A549 (cell line): Measurements from ENCODE around the gene CCL14. TPM values are rescaled to one million over a fixed set of nuclear protein-coding genes. Genes with fewer than 3 reads are reported as not detected.
"Not testable (repeated sequence)": the region's sequence is repeated elsewhere in the genome, so short reads cannot be mapped to it uniquely, and the experiment has no call there.

Experiments
- ATAC-seq, 2 experiments: fragments of 200-7000 bp in 1 of 2; fragments of >200 bp in 1 of 2; cut with Nextera tagmentation in 1 of 2; cut with Tn5 transposase in 1 of 2; 3 replicates each; pipeline versions ENCODE4 v1.8.0 to v1.9.1; 2018 to 2020; ENCODE audit warnings: mild to moderate bottlenecking in 1 of 2, moderate library complexity in 1 of 2
- CTCF ChIA-PET: fragments of 300-600 bp; sonication (Branson Sonifier 250); formaldehyde crosslinking; extraction: SDS; loops from one replicate; lab custom pipeline; 2021; ENCODE audit warnings: antibody characterized with exemption, inconsistent platforms; lab: Yijun Ruan, JAX
- POLR2A ChIA-PET: fragments of 350-600 bp; formaldehyde crosslinking; extraction: SDS; loops from one replicate; lab custom pipeline; 2021; ENCODE audit warnings: antibody characterized with exemption, inconsistent platforms; lab: Yijun Ruan, JAX
- DNase-seq, 2 experiments: peaks; one replicate each; pipeline versions ENCODE4 v3.0.0 to v3.0.0-alpha.2; 2011 to 2016; ENCODE audit warnings: low read depth in 1 of 2, low spot score in 1 of 2
- FAIRE-seq: peaks from 2 replicates; lab custom pipeline; 2011; peaks lifted over from hg19 to GRCh38; lab: Jason Lieb, UNC
- H3K27ac ChIP-seq, 2 experiments: fragments of >200 bp; sonication (Bioruptor Twin); formaldehyde crosslinking; 3 replicates each; pipeline ENCODE4 v1.5.1; 2016 to 2017
- H3K4me1 ChIP-seq: fragments of >200 bp; sonication (Bioruptor Twin); formaldehyde crosslinking; 3 replicates; pipeline ENCODE4 v1.6.1; 2016
- H3K4me2 ChIP-seq: fragments of >200 bp; sonication (Bioruptor Twin); formaldehyde crosslinking; 3 replicates; pipeline ENCODE4 v1.6.1; 2016
- H3K4me3 ChIP-seq: fragments of >200 bp; sonication (Bioruptor Twin); formaldehyde crosslinking; 3 replicates; pipeline ENCODE4 v1.5.1; 2016
- H3K9me3 ChIP-seq: fragments of >200 bp; sonication (Bioruptor Twin); formaldehyde crosslinking; 3 replicates; pipeline ENCODE4 v1.6.1; 2016
- ATOH8 ChIP-seq: fragments of 250-450 bp; sonication (Bioruptor Pico); IDR thresholded peaks from 2 replicates; pipeline ENCODE4 v1.5.0; 2020; ENCODE audit warnings: low read depth, mild to moderate bottlenecking, moderate library complexity
- BCL3 ChIP-seq: fragments of >200 bp; sonication (Bioruptor Twin); formaldehyde crosslinking; IDR thresholded peaks from 3 replicates; pipeline ENCODE4 v1.6.1; 2016
- CEBPB ChIP-seq, 2 experiments: fragments of >200 bp in 1 of 2; sonication (Bioruptor Twin) in 1 of 2; formaldehyde crosslinking in 1 of 2; IDR thresholded peaks; 2 replicates each; pipeline ENCODE4 v1.6.1; 2012 to 2016
- E2F6 ChIP-seq: IDR thresholded peaks from 2 replicates; pipeline ENCODE4 v1.6.1; 2012; ENCODE audit warnings: low read depth, borderline replicate concordance
- EHF ChIP-seq: fragments of 250-450 bp; sonication (Bioruptor Pico); IDR thresholded peaks from 2 replicates; pipeline ENCODE4 v1.5.0; 2020; ENCODE audit warnings: mild to moderate bottlenecking
- ELK1 ChIP-seq: fragments of 150-350 bp; IDR thresholded peaks from 2 replicates; pipeline ENCODE4 v1.6.1; 2014; ENCODE audit warnings: low read depth, mild to moderate bottlenecking, low read length
- EP300 ChIP-seq, 2 experiments: fragments of >200 bp; sonication (Bioruptor Twin); formaldehyde crosslinking; IDR thresholded peaks; 2 replicates in 1 of 2; 3 replicates in 1 of 2; pipeline ENCODE4 v1.6.1; 2016 to 2017
- ESRRA ChIP-seq: fragments of 150-350 bp; IDR thresholded peaks from 2 replicates; pipeline ENCODE4 v1.6.1; 2014; ENCODE audit warnings: mild to moderate bottlenecking, low read length, borderline replicate concordance
- FOSB ChIP-seq: fragments of 250-450 bp; sonication (Bioruptor Pico); IDR thresholded peaks from 2 replicates; pipeline ENCODE4 v1.5.0; 2020; ENCODE audit warnings: mild to moderate bottlenecking, moderate library complexity
- FOSL2 ChIP-seq, 2 experiments: fragments of 450-650 bp in 1 of 2; fragments of >200 bp in 1 of 2; sonication (Bioruptor Twin) in 1 of 2; formaldehyde crosslinking; IDR thresholded peaks; 2 replicates each; pipeline versions ENCODE4 v1.5.0 to v1.6.1; 2016 to 2020; ENCODE audit warnings: mild to moderate bottlenecking in 1 of 2, moderate library complexity in 1 of 2
- HDAC2 ChIP-seq: fragments of 200-600 bp; sonication (generic); IDR thresholded peaks from 2 replicates; pipeline ENCODE4 v1.6.1; 2016
- HES2 ChIP-seq: fragments of >200 bp; sonication (Bioruptor Twin); formaldehyde crosslinking; IDR thresholded peaks from 2 replicates; pipeline ENCODE4 v1.6.1; 2016
- HMGXB4 ChIP-seq: fragments of 250-450 bp; sonication (Bioruptor Pico); IDR thresholded peaks from 2 replicates; pipeline ENCODE4 v1.5.0; 2021; ENCODE audit warnings: mild to moderate bottlenecking, moderate library complexity, borderline replicate concordance
- JUN ChIP-seq, 2 experiments: fragments of >200 bp; sonication (Bioruptor Twin); formaldehyde crosslinking; IDR thresholded peaks; 2 replicates in 1 of 2; 3 replicates in 1 of 2; pipeline ENCODE4 v1.6.1; 2016 to 2017
- JUNB ChIP-seq: fragments of >200 bp; sonication (Bioruptor Twin); formaldehyde crosslinking; IDR thresholded peaks from 2 replicates; pipeline ENCODE4 v1.6.1; 2016
- MAX ChIP-seq: IDR thresholded peaks from 2 replicates; pipeline ENCODE4 v1.6.1; 2012
- NR3C1 ChIP-seq: fragments of >200 bp; sonication (Bioruptor Twin); formaldehyde crosslinking; IDR thresholded peaks from 3 replicates; pipeline ENCODE4 v1.6.1; 2017
- PHF8 ChIP-seq: fragments of 200-600 bp; sonication (generic); IDR thresholded peaks from 2 replicates; pipeline ENCODE4 v1.6.1; 2016; ENCODE audit warnings: low read depth, mild to moderate bottlenecking, antibody characterized with exemption, moderate library complexity, borderline replicate concordance
- POLR2A ChIP-seq: IDR thresholded peaks from 2 replicates; pipeline ENCODE4 v1.6.1; 2012; ENCODE audit warnings: mild to moderate bottlenecking, low read length
- RAD21 ChIP-seq, 2 experiments: fragments of >200 bp in 1 of 2; sonication (Bioruptor Twin) in 1 of 2; formaldehyde crosslinking in 1 of 2; IDR thresholded peaks in 1 of 2; conservative IDR thresholded peaks in 1 of 2; 2 replicates in 1 of 2; 3 replicates in 1 of 2; pipeline ENCODE4 v1.6.1; 2012 to 2018; ENCODE audit warnings: inconsistent platforms in 1 of 2
- RARB ChIP-seq: fragments of 250-450 bp; sonication (Bioruptor Pico); IDR thresholded peaks from 2 replicates; pipeline ENCODE4 v1.8.0; 2021; ENCODE audit warnings: mild to moderate bottlenecking, moderate library complexity
- REST ChIP-seq: fragments of 200-600 bp; sonication (generic); IDR thresholded peaks from 2 replicates; pipeline ENCODE4 v1.6.1; 2016; ENCODE audit warnings: antibody characterized with exemption, mild to moderate bottlenecking, moderate library complexity
- RNF2 ChIP-seq: fragments of 200-600 bp; sonication (generic); IDR thresholded peaks from 2 replicates; pipeline ENCODE4 v1.6.1; 2016; ENCODE audit warnings: low read depth, mild to moderate bottlenecking, antibody characterized with exemption, moderate library complexity, borderline replicate concordance
- SREBF2 ChIP-seq: fragments of 450-650 bp; IDR thresholded peaks from 2 replicates; pipeline ENCODE4 v1.6.1; 2014; ENCODE audit warnings: mild to moderate bottlenecking, moderate library complexity
- ZC3H11A ChIP-seq: fragments of 450-650 bp; IDR thresholded peaks from 2 replicates; pipeline ENCODE4 v1.6.1; 2014; ENCODE audit warnings: antibody characterized with exemption, mild to moderate bottlenecking
- WGBS: methylation state at CpG from one replicate; pipeline ENCODE4 v1.1.6; 2017; ENCODE audit errors: missing lambda C conversion rate; 5-methylcytosine and 5-hydroxymethylcytosine counted together
- polyA plus RNA-seq, 4 experiments: library from polyadenylated mRNA; depleted of rRNA in 3 of 4; stranded (reverse); fragments of >200 nt; fragmentation: RNase III in 1 of 4; extraction: RNeasy Plus Mini Kit Qiagen cat#74134 plus additional on column Dnase treatment in 1 of 4; gene quantifications; 2 replicates in 3 of 4; 3 replicates in 1 of 4; pipeline ENCODE4 v1.2.3, GENCODE V29; 2011 to 2017

CCL14 gene
- polyA plus RNA-seq, 2 of the 4 experiments (the other 2 are of a cell fraction): not detected

GRCh38 chr17:36017799-36018198 is 31.3 kb upstream of the CCL14 start, which contains the start of gene CCL23:
CCL23 (minus strand) TSS chr17:36017972; CDS start chr17:36017897, 75 bp downstream.
- FAIRE-seq (no peak), DNase-seq (no peak), ATAC-seq (peak; percentile 33 to 66; a peak in 4 of 6 replicates)
- Histone ChIP-seq H3K4me3 (no peak within 1 kb of the TSS), H3K9me3 (peaks cover 2% of the 10 kb centered on the region; the same call in 2 of the 3 replicates), H3K4me2 (no peak within 1 kb of the TSS), H3K4me1 (no peaks in the 10 kb centered on the region), H3K27ac (no peak within 1 kb of the TSS)
- POLR2A ChIA-PET: no interaction called here
- CTCF ChIA-PET: interaction anchor here (2.6 kb wide), 1 partner anchor 131 kb away, joined by 9 read pairs; no protein-coding TSS in a partner anchor
- TF ChIP-seq JUN (IDR thresholded peaks at IDR 0.05) (no peak), E2F6 (no peak), EHF (CRISPR knock-in tag) (no peak), PHF8 (no peak), NR3C1 (no peak), RAD21 (conservative IDR thresholded peaks at IDR 0.05 in 1 of 2, IDR thresholded peaks at IDR 0.05 in 1 of 2) (no peak), ATOH8 (no peak), EP300 (IDR thresholded peaks at IDR 0.05) (no peak), RNF2 (no peak), FOSL2 (IDR thresholded peaks at IDR 0.05) (no peak), FOSL2 (CRISPR knock-in tag; IDR thresholded peaks at IDR 0.05) (no peak), FOSB (CRISPR knock-in tag) (no peak)
- WGBS: 6% methylated on average over 6 of the region's 6 CpGs

- FAIRE-seq: no peak
- no peak for TF ChIP-seq SREBF2
- no peak for TF ChIP-seq MAX
- no peak for TF ChIP-seq HES2
- no peak for TF ChIP-seq ZC3H11A
- no peak for TF ChIP-seq EHF (CRISPR knock-in tag)
- no peak for TF ChIP-seq CEBPB (IDR thresholded peaks at IDR 0.05)
- no peak for TF ChIP-seq ELK1
- TF ChIP-seq BCL3: no peak
- TF ChIP-seq JUNB: no peak
- no peak for TF ChIP-seq PHF8
- no peak for TF ChIP-seq EP300 (IDR thresholded peaks at IDR 0.05)
- TF ChIP-seq RARB: no peak
- TF ChIP-seq NR3C1: no peak
- no peak for TF ChIP-seq POLR2A
- no peak for TF ChIP-seq HMGXB4
- TF ChIP-seq ESRRA: no peak
- TF ChIP-seq REST: no peak
- no peak for TF ChIP-seq HDAC2
- ChIA-PET CTCF (no interaction called here), POLR2A (no interaction called here)
- Histone ChIP-seq H3K4me2 (no peak overlapping the region), H3K4me1 (no peaks in the 10 kb centered on the region), H3K9me3 (no peaks in the 10 kb centered on the region), H3K4me3 (no peak overlapping the region), H3K27ac (no peak overlapping the region)
- DNase-seq: no peak
- no peak for ATAC-seq
- WGBS: 23% methylated on average over 2 of the region's 2 CpGs
These were observed 30.0 kb upstream of the CCL14 start for GRCh38 chr17:36016555-36016954.

- CTCF ChIA-PET: interaction anchor here (0.7 kb wide), 1 partner anchor 22 kb away, joined by 3 read pairs; no protein-coding TSS in a partner anchor
- H3K9me3 ChIP-seq, POLR2A ChIA-PET, ATAC-seq, FAIRE-seq, H3K27ac ChIP-seq, H3K4me2 ChIP-seq, H3K4me3 ChIP-seq, H3K4me1 ChIP-seq, DNase-seq: not testable (repeated sequence)
- WGBS: 47% methylated on average over 4 of the region's 4 CpGs
These were observed 29.4 kb upstream of the CCL14 start for GRCh38 chr17:36015895-36016294.
